Activated CD8-positive, alpha-beta memory T cell treated with anti-CD3 and anti-CD28 coated beads, Interleukin-2, amount 50 U/mL, for 24 hours (primary cell): ENCODE results near the gene LSM14A.
A peak's percentile ranks its signal among the peaks of the same experiment; 100 is the strongest.

Source experiments
- DNase-seq: peaks from one replicate; pipeline ENCODE4 v3.0.0-alpha.2; 2020; ENCODE audit errors: extremely low read depth

Gene LSM14A

DNA sequence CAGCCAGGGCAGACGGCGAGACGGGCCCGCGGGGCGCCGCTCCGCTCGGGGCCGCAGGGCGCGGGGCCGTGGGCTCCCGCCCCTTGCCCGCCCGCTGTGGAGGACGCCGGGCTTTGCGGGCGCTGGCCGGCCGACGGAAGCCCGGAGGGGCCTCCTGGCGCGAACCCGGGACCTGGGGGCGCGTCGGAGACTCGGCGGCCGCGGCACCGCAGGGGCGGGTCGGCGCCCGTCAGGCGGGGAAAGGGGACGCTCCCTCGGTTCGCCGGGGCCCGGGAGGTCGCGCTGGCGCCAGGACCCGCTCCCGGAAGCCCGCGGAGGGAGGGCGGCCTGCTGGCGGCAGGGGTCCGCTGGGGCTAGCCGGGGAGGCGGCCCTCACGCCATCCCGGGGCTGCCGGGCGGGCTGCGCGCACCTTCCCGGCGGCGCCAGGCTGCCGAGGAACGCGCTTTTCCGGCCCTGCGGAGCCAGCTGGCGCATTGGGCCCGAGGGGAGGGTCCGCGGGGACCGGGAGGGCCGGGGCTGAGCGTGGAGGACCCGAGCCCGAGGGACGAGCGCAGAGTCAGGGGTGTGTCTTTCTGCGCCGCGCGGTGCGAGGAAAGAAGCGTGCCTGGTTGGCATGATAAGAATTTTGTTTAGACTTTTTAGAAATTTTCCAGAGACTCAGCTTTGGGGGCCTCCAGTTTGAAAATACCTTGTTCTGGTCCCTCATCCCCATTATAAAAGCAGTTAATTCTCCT lies 82.6 kb downstream of the LSM14A start:
- no peak for DNase-seq

DNA sequence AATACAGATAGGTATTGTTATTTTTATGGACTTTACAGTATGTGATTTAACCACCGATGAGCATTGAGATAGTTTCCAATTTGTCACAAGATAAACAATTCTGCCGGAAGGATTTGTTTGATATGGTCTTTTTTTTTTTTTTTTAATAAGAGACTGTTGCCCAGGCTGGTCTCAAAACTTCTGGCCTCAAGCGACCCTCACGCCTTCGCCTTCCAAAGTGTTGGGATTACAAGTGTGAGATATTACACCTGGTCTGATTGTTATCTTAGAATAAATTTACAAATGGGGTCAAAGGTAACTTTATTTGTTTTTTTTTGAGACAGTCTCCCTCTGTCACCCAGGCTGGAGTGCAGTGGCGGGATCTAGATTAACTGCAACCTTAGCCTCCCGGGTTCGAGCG lies 83.2 kb downstream of the LSM14A start:
- DNase-seq: no peak

DNA sequence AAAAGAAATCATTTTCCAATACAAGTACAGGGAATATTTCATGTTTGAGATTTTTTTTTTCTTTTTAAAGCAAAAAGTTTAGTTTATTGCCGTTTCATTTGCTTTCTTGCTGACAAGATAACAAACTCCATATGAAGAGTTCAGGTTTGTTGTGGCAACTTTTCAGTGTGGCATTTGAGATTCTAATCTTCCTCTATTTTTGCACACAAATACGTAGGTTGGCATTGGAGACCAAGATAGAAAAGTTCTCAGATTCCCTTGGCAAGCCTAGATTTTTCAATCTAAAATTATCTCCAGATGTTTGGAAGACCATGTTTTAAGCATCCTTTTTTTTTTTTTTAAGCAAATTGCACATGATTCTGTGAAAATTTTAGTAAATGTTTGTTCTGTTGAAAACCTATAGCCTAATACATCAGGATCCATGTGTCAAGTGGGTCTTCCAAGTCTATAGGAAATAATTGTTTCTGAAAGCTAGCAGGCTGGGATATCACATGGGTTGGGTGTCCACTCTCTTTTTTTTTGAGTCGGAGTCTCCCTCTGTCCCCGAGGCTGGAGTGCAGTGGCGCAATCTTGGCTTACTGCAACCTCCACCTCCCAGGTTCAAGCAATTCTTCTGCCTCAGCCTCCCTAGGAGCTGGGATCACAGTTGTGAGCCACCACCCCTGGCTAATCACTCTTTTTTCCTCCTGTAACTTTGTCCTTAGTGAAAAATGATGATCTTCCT lies 84.7 kb downstream of the LSM14A start:
- DNase-seq: no peak

DNA sequence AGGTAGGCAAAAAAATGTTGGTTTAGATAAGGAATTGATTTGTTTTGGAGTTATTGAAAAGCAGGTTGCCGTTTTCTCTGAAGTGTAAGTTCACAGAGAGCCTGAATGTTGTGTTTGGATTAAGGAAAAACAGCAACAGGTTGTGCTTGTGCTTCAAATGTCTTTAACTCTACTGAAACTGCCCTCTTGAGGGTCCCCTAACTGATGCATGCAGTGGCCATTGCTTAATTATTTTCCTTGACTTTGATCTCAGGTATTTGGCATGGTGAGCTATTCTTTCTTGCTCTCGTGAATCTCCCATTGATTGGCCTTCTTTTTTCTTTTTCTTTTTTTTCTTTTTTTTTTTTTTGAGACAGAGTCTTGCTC lies 85.2 kb downstream of the LSM14A start:
- DNase-seq: no peak

DNA sequence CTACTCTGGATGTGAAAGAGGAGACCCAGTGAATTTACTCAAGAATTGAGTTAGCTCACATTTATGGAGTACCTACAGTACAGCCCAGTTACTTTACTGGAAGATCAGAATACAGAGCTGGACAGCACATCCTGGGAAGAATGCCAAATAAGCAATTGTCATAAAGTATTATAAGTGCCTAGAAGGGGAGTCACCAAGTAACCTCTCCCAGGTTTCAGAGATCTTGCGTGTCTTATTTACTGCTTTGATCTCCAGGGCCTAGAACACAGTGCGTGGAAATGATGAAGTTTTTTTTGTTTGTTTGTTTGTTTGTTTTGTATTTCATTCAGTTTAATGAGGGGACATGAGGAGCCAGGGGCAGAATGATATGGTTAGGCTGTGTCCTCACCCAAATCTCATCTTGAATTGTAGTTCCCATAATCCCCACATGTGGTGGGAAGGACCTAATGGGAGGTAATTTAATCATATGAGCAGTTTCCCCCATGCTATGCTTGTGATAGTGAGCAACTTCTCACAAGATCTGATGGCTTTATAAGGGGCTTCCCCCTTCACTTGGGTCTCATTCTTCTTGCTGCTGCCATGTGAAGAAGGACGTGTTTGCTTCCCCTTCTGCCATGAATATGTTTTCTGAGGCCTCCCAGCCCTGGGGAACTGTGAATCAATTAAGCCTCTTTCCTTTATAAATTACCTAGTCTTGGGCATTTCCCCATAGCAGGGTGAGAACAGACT lies 87.2 kb downstream of the LSM14A start:
- no peak for DNase-seq

DNA sequence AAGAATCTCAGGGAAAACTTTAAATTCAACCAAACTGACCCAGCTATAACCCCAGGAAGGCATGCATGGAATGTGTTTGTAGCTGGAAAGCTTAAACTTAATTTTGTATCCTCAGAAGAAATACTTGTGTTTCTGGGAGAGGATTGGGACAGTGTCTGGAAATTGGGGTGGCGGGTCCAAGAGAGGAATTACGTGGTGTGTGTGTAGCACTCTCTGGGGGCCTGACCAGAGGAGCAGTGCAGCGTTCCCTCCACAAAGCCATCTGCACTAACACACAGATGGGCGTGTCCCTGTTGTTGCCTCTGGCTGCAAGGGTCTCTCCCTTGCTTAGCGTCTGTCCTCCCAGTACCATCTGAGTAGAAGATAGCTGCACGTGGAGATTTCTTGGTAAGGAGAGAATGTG lies 88.5 kb downstream of the LSM14A start:
- DNase-seq: no peak

DNA sequence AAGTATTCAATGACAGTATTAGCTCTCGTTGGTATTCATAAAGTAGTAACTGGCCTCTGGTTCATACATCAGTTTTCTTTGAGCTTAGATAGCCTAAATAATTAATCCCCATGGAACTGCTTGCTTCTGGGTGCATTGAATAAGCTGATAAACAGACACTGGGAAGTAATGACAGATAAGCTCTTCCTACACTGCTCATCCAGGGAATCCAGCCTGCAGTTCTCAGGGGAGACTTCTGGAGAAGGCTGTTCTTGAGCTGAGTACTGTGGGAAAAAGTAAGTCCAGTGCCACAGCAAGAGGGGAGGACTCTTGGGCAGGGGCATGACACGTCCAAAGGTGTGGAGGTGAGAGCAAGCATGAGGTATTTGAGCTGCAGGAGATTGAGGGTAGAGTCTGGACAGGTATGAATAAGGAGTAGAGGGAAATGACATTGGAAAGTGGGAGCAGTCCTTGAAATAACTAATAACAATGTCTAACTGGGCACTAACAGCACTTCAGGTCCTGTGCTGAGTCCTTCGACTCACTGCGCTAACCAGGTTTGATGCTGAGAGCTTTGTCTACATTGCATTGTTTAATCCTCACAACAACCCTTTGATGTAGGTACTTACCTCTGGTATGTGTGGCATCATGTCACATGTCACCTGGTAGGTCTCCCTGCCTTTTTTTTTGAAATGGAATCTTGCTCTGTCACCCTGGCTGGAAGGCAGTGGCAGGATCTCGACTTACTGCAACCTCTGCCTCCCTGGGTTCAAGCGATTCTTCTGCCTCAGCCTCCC lies 89.2 kb downstream of the LSM14A start:
- no peak for DNase-seq

DNA sequence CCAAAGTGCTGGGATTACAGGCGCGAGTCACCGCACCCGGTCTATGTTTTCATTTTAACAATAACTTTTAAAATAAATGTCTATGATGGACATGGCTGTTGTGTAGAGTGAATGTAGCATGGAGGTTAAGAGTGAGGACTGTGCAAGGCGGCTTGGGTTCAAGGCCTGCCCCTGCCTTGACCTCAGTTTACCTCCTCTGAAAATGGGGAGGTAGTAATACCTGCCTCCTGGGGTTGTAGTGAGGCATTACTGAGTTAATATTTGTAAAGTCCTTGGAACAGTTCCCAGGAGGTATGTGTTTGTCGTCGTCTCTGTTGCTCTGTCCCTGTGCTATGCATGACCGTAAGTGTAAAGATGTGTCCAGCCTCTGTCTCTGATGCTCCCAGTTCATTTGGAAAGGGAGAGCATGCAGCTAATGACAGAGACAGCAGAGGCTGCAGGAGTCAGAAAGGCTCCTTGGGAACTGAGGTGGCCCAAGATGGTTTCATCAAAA lies 91.5 kb downstream of the LSM14A start:
- no peak for DNase-seq

DNA sequence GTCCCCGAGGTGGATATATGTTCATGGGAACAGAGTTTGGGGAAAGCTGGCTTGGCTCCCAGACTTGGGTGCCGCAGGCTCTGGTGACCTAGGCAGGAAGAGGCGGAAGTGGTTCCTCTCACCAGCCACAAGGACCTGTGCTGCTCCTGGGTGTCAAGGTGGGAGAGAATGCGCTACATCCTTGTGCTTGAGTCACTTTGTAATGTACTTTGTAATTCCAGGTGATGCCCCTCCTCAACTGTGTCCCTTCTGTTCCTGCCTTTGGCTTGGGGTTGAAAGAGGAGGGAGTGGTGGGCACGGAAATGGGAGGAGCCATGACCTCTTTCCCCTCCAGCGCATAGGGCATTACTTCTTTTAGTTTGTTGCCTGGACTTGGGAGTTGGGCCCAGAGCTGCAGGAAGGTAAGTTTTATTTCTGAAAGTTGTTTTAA lies 92.9 kb downstream of the LSM14A start:
- no peak for DNase-seq

DNA sequence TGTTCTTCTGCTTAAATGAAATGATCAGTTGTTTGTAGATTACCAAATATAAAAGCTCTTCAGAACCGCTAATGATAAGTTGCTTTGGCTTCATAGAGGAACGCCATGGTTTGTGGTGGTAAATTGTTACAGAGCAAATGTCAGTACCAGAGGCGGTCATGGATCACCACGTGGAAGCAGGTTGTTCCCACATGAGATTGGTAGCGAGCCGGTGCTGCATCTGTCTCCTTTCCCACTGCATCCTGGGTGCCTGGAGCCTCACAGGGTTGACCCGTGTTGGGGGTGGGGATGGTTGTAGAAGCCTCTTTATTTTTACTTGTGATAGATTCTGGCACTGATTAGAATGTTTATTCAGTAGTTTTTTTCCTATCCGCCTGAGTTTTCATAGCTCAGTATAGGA lies 96.8 kb downstream of the LSM14A start:
- DNase-seq: no peak

DNA sequence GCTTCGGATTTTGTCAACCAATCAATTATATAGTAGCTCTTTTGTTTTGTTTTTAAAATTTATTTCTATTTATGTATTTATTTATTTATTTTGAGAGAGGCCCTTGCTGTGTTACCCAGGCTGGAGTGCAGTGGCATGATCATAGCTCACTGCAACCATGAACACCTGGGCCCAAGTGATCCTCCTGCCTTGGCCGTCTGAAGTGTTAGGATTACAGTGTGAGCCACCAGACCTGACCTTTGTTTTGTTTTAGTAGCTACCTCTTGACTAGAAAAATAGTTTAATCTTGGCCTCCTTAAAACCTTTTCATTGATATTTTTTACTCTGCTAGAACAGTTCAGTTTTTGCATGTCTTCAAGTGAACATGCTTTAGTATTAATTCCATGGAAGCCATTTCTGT lies 97.2 kb downstream of the LSM14A start:
- no peak for DNase-seq

DNA sequence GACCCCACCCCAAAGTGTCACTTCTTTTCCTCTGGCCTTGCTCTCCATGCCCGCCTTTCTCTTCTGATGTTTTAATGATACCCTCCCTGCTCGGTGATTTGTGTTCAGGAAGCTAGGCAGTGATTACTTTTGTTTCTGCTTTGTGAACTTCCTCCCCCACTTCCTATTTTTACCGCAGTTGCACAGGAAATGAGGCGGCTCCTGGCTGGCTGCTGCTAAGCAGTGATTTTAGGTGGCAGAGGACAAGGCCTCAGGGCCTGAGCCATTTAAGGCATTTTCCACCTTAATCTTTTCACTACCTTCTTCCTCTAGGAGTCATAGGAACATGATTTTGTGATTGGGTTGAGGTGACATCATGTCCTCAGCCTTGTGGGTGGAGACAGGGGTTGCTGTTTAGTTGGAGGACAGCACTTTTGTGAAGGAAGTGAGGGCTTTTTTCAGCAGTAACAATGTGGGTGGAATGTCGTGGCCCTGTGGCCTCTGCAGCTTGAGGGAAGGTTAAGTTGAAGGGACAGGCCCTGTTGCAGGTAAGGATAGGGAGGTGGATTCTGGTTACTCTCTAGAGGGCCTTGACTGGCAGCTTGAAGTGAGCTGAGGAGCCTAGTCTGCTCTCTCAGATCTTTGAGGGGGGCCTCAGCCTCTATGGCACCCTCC lies 97.8 kb downstream of the LSM14A start:
- peak; percentile 9 for DNase-seq

DNA sequence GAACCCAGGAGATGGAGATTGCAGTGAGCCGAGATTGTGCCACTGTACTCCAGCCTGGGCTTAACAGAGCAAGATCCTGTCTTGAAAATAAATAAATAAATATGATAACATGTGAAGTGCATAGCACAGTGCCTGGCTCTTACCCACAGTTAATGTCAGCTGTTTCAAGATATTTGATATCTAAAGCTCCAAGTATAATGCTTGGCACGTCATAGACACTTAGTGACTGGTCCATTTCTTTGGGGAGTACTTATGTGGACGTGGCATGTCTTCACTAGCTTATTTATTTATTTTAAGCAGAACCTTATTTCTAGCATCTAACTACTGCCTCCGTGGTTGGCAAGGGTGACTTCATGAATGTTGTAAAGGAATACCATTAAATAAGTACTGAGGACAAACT lies 100.8 kb downstream of the LSM14A start:
- DNase-seq: no peak

DNA sequence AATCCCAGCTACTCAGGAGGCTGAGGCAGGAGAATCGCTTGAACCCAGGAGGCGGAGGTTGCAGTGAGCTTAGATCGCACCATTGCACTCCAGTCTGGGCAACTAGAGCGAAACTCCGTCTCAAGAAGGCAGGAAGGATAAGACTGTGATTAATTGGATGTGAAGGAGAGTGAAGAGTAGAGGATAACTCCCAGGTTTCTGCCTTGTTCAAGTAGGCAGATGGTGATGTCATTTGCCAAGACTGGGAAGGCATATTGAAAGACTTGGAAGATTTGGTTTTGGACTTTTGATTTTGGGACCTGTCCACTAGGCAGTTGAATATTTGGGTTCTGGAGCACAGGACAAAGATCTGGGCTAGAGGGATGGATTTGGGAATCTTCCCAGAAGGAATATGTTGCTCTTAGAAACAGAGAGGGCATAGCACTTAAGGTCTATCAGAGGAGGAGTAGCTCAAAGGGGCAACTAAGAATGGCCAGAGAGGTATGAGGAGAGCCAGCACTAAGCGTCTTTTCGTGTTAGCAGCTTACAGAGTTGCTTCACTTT lies 102.1 kb downstream of the LSM14A start:
- no peak for DNase-seq

DNA sequence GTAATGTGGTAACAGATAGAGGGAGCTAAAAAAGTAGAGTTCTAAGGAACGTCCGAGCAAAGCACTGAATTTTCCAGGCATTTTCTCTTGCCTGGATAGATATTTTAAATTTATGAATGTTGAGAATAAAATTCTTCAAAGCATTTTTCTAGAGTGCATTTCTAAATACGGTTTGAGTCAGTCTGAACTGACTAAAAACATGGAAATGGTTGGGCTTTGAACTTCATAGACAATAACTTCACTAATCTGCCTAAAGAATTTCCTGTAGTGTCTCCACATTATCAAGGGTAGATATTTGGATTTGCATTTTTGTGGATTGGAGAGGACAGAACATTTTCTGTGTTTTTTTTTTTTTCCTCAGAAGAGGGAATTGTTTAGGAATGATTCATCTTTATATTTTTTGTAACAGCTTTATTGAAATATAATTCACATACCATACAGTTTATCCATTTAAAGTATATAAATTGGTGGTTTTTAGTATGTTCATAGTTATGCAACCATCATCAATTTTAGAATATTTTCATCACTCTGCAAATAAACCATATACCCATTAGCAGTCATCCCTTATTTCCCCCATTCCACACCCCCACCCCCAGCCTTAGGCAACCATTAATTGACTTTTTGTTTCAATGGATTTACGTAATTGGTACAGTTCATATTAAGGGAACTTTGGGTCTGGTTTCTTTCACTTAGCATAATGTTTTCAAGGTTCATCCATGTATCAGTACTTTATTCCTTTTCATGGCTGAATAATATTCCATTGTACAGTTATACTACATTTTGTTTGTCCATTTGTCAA lies 102.7 kb downstream of the LSM14A start:
- DNase-seq: no peak

DNA sequence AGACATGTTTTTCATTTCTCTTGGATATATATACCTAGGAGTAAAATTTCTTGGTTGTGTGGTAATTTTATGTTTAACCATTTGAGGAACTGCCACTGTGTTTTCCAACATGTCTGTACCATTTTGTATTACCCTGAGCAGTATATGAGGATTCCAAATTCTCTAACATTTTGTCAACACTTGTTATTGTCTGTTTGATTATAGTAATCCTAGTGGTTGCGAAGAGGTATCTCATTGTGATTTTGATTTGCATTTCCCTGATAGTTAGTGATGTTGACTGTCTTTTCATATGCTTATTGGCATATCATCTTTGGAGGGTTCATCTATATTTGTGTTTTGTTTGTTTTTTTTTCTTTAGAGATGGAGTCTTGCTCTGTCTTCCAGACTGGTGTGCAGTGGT lies 103.4 kb downstream of the LSM14A start:
- no peak for DNase-seq

DNA sequence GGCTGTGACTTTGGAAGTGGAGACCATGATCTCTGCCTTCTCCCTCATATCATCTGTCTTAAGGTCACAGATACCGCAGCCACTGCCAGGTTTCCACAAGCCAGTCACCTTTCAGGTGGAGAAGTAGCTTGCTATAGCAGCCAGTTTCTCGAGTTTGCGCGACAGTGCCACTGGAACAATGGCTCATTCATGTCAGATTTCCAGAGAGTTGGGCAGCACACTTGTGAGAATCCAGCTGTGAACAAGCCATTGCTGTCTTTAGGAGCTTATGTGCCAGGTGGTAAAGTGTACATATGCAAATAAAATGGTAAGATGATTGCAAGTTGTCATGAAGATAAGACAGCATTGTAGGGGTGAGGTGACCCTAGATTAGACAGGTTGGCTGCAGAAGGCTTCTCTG lies 104.3 kb downstream of the LSM14A start:
- no peak for DNase-seq

DNA sequence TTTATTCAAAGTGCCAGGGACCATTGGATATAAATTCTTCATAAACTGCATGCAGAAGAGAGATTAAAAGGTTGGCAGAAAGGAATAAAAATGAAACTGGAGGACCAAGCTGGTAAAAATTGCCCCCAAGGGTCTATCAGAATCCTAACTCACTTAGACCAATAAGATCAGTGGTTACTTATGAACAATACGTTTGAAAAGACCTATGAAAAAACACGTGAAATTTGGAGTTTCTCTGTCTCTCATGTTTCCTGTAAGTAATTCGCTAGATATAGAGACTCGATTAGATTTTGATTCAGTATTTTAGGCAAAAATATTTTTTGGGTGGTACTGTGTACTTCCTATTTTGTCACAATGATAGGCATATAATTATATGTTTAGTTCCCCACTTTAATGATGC lies 104.9 kb downstream of the LSM14A start:
- no peak for DNase-seq

DNA sequence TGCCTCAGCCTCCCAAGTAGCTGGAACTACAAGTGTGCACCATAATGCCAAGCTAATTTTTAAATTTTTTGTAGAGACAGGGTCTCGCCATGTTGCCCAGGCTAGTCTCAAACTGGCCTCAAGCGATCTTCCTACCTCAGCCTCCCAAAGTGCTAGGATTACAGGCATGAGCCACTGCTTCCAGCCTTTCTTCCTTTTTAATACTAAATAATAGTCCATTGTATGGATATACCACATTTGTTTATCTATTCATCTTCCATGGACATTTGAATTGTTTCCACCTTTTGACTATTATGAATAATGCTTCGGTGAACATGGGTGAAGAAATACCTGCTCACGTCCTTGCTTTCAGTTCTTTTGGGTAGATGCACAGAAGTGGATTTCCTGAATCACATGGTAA lies 106.5 kb downstream of the LSM14A start:
- DNase-seq: no peak
